ENCODE results near the gene RNF5. TPM values are rescaled to one million over a fixed set of nuclear protein-coding genes. Genes with fewer than 3 reads are reported as not detected.
A peak's percentile ranks its signal among the peaks of the same experiment; 100 is the strongest.

Gene RNF5
- total and polyA plus RNA-seq, 9 of the 15 experiments (the other 6 are each of a cell fraction or from before 2014, with no cell fraction given) = 62.2 to 245 (median 129) TPM

GRCh38 chr6:32177788-32178546 is at the start of gene RNF5 (continued):
- TF ChIP-seq, protein P1, sequence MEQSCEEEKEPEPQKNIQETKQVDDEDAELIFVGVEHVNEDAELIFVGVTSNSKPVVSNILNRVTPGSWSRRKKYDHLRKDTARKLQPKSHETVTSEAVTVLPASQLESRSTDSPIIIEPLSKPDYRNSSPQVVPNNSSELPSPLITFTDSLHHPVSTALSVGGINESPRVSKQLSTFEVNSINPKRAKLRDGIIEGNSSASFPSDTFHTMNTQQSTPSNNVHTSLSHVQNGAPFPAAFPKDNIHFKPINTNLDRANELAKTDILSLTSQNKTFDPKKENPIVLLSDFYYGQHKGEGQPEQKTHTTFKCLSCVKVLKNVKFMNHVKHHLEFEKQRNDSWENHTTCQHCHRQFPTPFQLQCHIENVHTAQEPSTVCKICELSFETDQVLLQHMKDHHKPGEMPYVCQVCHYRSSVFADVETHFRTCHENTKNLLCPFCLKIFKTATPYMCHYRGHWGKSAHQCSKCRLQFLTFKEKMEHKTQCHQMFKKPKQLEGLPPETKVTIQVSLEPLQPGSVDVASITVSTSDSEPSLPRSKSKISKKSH (CRISPR knock-in tag; IDR thresholded peaks at IDR 0.05) = no peak
- TF ChIP-seq XRCC5 (IDR thresholded peaks at IDR 0.05; ENCODE audit: low read depth, low read length) (0 out of 2 replicates have a peak, but pooled peaks have one; percentile 51), GABPA (tag; conservative IDR thresholded peaks at IDR 0.05; ENCODE audit: low read depth) (no peak; the same call in none of the 2 replicates), MAFG (tag; conservative IDR thresholded peaks at IDR 0.05) (peak; percentile 99), BRF1 (IDR thresholded peaks at IDR 0.05; ENCODE audit: borderline replicate concordance, extremely low read depth, insufficient read length) (no peak), DIDO1 (tag; IDR thresholded peaks at IDR 0.05; ENCODE audit: low read depth) (0 out of 2 replicates have a peak, but pooled peaks have one; percentile 10), ARID3A (IDR thresholded peaks at IDR 0.05; ENCODE audit: borderline replicate concordance, low read depth, low read length) (peak; percentile 97), ZNF445 (CRISPR knock-in tag; IDR thresholded peaks at IDR 0.05; ENCODE audit: low read depth) (no peak), ZNF12 (CRISPR knock-in tag; IDR thresholded peaks at IDR 0.05) (no peak), ZNF121 (CRISPR knock-in tag; conservative IDR thresholded peaks at IDR 0.05) (no peak), MAFK (IDR thresholded peaks at IDR 0.05; ENCODE audit: low read length) (peak; percentile 97), NEUROD1 (IDR thresholded peaks at IDR 0.05; ENCODE audit: borderline replicate concordance, low read depth, low read length, partially characterized antibody) (peak; percentile 97), ZBTB8A (IDR thresholded peaks at IDR 0.05; ENCODE audit: partially characterized antibody) (no peak), NFRKB (IDR thresholded peaks at IDR 0.05; ENCODE audit: low read depth) (no peak), ARID1B (IDR thresholded peaks at IDR 0.05) (no peak)
- TF ChIP-seq, protein P2, sequence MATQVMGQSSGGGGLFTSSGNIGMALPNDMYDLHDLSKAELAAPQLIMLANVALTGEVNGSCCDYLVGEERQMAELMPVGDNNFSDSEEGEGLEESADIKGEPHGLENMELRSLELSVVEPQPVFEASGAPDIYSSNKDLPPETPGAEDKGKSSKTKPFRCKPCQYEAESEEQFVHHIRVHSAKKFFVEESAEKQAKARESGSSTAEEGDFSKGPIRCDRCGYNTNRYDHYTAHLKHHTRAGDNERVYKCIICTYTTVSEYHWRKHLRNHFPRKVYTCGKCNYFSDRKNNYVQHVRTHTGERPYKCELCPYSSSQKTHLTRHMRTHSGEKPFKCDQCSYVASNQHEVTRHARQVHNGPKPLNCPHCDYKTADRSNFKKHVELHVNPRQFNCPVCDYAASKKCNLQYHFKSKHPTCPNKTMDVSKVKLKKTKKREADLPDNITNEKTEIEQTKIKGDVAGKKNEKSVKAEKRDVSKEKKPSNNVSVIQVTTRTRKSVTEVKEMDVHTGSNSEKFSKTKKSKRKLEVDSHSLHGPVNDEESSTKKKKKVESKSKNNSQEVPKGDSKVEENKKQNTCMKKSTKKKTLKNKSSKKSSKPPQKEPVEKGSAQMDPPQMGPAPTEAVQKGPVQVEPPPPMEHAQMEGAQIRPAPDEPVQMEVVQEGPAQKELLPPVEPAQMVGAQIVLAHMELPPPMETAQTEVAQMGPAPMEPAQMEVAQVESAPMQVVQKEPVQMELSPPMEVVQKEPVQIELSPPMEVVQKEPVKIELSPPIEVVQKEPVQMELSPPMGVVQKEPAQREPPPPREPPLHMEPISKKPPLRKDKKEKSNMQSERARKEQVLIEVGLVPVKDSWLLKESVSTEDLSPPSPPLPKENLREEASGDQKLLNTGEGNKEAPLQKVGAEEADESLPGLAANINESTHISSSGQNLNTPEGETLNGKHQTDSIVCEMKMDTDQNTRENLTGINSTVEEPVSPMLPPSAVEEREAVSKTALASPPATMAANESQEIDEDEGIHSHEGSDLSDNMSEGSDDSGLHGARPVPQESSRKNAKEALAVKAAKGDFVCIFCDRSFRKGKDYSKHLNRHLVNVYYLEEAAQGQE (IDR thresholded peaks at IDR 0.05; ENCODE audit: borderline replicate concordance) = no peak
- TF ChIP-seq, protein P2 (CRISPR knock-in tag; IDR thresholded peaks at IDR 0.05; ENCODE audit: low read depth) = no peak

Data from K562 (cell line).